ENCODE results near the gene TEX48.

DNA sequence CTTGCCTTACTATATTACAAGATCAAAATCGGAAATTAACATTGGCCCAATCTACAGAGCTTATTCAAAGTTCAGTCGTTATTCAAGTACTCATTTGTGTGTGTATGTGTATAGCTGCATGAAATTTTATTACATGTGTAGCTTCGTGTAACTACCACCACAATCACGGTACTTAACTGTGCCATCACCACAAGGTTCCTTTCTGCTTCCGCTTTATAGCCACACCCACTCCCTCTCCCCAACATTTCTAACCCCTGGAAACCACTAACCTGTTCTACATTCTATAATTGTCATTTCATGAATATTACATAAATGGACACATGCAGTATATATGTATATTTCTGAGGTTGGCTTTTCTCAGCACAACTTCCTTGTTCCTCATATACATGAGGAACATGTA is 4.0 kb upstream of the TEX48 start:
- TF ChIP-seq, protein P1, sequence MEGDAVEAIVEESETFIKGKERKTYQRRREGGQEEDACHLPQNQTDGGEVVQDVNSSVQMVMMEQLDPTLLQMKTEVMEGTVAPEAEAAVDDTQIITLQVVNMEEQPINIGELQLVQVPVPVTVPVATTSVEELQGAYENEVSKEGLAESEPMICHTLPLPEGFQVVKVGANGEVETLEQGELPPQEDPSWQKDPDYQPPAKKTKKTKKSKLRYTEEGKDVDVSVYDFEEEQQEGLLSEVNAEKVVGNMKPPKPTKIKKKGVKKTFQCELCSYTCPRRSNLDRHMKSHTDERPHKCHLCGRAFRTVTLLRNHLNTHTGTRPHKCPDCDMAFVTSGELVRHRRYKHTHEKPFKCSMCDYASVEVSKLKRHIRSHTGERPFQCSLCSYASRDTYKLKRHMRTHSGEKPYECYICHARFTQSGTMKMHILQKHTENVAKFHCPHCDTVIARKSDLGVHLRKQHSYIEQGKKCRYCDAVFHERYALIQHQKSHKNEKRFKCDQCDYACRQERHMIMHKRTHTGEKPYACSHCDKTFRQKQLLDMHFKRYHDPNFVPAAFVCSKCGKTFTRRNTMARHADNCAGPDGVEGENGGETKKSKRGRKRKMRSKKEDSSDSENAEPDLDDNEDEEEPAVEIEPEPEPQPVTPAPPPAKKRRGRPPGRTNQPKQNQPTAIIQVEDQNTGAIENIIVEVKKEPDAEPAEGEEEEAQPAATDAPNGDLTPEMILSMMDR (IDR thresholded peaks at IDR 0.05): no peak
- TF ChIP-seq ZFX (IDR thresholded peaks at IDR 0.05; ENCODE audit: borderline replicate concordance): no peak
